Mononuclear cell (primary cell): ENCODE measurements around the gene RSPRY1. TPM values are rescaled to one million over a fixed set of nuclear protein-coding genes. Genes with fewer than 3 reads are reported as not detected.
A peak's percentile ranks its signal among the peaks of the same experiment; 100 is the strongest.
"Not testable (repeated sequence)": the region's sequence is repeated elsewhere in the genome, so short reads cannot be mapped to it uniquely, and the experiment has no call there.

Experiments used
- H3K27me3 ChIP-seq: 2 replicates; pipeline ENCODE4 v1.6.0; 2011; ENCODE audit warnings: low read length, control low read depth; ENCODE audit not compliant: insufficient read depth
- H3K4me1 ChIP-seq: 2 replicates; pipeline ENCODE4 v1.5.1; 2011; ENCODE audit warnings: mild to moderate bottlenecking, low read length, control low read depth; ENCODE audit not compliant: insufficient read depth
- H3K4me3 ChIP-seq: 2 replicates; pipeline ENCODE4 v1.5.1; 2011; ENCODE audit warnings: mild to moderate bottlenecking, low read length, moderate library complexity
- H3K9me3 ChIP-seq: 2 replicates; pipeline ENCODE4 v1.5.1; 2011; ENCODE audit warnings: low read depth, mild to moderate bottlenecking, control low read depth, low read length
- total RNA-seq: library from RNA; depleted of rRNA; stranded (reverse); fragments of >200 nt; gene quantifications from one replicate; pipeline ENCODE4 v1.2.3, GENCODE V29; 2012

RSPRY1 gene
- total RNA-seq, 1 donor = 25.4 TPM

DNA sequence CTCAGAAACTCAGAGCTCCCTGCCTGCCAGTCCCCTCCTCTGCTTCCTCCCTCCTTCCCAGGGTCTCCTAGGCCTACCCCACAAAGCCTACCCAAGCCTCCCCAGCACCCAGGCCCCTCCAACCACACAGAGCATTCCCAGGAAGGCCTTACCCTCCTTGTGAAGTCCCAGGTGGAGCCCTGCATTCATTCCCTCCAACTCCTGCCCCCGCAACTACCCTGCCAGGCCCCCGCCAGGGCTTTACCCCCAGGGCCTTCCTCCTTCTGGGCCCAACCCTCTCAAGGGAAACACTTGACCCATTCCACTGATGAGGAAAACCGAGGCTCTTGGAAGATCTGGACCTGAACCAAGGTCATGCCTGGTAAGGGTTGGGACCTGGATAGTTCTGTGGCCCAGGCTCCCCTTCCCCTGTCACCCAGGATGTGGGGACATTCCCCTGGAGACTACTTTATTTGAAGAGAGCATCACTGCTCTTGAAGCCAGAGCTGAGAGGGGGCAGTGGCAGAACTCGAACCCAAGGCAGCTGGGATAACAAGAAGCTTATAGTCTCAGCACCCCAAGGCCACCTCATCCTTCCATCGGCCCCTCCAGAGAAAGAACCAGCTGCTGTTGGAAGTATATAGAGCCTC is 85.9 kb downstream of the RSPRY1 start:
- Histone ChIP-seq H3K27me3 (no peaks in the 10 kb centered on the region), H3K9me3 (no peaks in the 10 kb centered on the region), H3K4me1 (peaks cover 14% of the 10 kb centered on the region), H3K4me3 (no peak overlapping the region)

DNA sequence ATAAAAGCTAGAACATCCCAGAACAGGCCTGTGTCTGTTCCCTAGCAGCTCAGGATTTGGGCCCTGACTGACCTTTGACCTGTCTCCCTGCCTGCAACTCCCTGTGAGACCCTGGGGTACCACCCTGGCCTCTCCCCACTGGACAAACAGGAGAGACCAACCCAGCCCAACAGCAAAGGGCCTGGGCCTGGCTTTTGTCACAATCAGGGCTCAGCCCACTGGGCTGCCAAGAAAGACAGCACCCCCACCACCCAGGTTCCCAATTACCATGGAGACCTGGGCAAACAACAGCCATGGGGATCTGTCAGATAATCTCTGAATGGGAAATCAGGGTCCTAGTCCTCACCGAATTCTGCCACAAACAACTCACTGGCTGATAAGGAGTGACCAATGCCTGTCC is 87.2 kb downstream of the RSPRY1 start:
- Histone ChIP-seq H3K9me3 (no peaks in the 10 kb centered on the region), H3K4me1 (peaks cover 28% of the 10 kb centered on the region), H3K4me3 (no peak overlapping the region), H3K27me3 (no peaks in the 10 kb centered on the region)

DNA sequence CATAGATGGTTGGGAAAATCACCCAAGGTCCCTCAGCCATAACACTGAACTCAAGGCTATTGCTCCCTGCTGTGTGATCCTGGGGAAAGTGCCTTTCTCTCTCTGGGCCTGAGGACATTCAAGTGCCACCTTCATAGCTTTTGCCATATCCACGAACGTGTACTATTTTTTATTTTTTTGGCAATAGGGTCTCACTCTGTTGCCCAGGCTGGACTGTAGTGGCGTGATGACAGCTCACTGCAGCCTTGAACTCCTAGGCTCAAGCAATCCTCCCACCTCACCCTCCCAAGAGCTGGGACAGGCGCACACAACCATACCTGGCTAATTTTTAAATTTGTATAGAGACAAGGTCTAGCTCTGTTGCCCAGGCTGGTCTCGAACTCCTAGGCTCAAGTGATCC is 87.7 kb downstream of the RSPRY1 start:
- Histone ChIP-seq H3K4me3 (no peak overlapping the region), H3K27me3 (no peaks in the 10 kb centered on the region), H3K4me1 (peaks cover 32% of the 10 kb centered on the region), H3K9me3 (no peaks in the 10 kb centered on the region)

DNA sequence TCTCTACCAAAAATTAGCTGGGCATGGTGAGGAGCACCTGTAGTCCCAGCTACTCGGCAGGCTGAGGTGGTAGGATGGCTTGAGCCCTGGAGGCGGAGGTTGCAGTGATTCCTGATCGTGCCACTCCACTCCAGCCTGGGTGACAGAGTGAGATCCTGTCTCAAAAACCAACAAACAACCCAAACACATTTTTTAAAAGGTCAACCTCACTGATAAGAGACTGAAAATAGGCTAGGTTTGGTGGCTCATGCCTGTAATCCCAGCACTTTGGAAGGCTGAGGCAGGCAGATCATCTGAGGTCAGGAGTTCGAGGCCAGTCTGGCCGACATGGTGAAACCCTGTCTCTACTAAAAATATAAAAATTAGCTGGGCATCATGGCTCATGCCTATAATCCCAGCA is 89.8 kb downstream of the RSPRY1 start:
- H3K9me3 ChIP-seq, H3K27me3 ChIP-seq, H3K4me3 ChIP-seq: not testable (repeated sequence)
- H3K4me1 ChIP-seq = peaks cover 33% of the 10 kb centered on the region

DNA sequence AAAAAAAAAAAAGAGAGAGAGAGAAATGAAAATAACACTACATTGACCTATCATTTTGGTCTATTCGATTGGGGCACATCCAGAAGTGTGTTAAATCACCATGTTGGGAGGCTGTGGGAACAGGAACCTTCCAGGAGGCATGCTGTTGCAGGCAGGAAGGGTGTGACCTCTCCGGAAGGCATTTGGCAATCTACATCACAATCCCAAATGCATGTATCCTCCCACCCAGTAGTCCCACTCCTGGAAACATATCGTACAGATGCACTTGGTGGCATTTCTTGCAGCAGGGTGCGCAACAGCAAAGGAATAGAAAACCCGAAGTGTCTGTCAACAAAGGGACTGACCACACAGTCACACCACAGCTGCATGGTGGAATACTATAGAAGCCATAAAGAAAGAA is 90.5 kb downstream of the RSPRY1 start:
- H3K4me3 ChIP-seq = no peak overlapping the region
- H3K4me1 ChIP-seq = peaks cover 33% of the 10 kb centered on the region

DNA sequence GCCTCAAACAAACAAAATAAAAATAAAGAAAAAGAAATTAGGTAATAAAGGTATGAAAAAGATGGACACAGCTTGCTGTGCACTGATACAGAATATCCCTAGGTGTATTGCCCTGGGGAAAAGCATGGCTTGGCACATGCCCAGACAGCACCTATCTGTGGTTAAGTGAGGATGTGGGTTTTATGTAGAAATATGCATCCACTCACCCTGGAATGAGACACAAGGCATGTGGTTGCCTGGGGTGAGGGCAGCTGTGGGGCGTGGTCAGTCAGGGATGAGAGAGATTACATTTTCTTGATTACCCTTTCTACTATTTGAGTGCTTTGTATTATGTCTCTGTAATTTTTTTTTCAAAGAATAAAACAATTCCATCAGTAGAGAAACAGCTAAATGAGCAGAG is 91.5 kb downstream of the RSPRY1 start:
- Histone ChIP-seq H3K27me3 (peaks cover under 1% of the 10 kb centered on the region), H3K4me1 (peaks cover 33% of the 10 kb centered on the region), H3K4me3 (no peak overlapping the region), H3K9me3 (no peaks in the 10 kb centered on the region)

More for the DNA sequence above, 90.5 kb downstream of the RSPRY1 start:
- no peaks in the 10 kb centered on the region for H3K27me3 ChIP-seq
- no peaks in the 10 kb centered on the region for H3K9me3 ChIP-seq

DNA sequence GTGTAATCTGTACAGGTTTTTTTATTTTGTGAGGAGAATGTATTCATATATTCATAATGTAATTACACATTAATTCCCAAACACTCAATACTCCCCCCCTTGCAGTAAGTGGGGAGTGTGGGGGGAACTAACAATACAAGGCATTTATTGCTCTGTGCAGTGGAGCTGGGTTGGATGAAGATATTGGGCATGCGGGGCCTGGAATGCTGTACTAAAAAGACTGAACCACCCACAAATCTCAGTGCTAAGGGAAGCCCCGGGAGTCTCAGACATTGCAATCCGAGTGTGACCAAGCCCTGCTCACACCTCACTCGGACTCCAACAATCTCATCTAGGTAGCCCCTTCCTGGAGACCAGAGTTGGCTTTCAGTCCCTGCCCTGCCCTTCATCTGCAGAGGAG is 92.4 kb downstream of the RSPRY1 start:
- H3K9me3 ChIP-seq = no peaks in the 10 kb centered on the region
- no peak overlapping the region for H3K4me3 ChIP-seq
- H3K4me1 ChIP-seq = peaks cover 33% of the 10 kb centered on the region
- peaks cover 10% of the 10 kb centered on the region for H3K27me3 ChIP-seq

DNA sequence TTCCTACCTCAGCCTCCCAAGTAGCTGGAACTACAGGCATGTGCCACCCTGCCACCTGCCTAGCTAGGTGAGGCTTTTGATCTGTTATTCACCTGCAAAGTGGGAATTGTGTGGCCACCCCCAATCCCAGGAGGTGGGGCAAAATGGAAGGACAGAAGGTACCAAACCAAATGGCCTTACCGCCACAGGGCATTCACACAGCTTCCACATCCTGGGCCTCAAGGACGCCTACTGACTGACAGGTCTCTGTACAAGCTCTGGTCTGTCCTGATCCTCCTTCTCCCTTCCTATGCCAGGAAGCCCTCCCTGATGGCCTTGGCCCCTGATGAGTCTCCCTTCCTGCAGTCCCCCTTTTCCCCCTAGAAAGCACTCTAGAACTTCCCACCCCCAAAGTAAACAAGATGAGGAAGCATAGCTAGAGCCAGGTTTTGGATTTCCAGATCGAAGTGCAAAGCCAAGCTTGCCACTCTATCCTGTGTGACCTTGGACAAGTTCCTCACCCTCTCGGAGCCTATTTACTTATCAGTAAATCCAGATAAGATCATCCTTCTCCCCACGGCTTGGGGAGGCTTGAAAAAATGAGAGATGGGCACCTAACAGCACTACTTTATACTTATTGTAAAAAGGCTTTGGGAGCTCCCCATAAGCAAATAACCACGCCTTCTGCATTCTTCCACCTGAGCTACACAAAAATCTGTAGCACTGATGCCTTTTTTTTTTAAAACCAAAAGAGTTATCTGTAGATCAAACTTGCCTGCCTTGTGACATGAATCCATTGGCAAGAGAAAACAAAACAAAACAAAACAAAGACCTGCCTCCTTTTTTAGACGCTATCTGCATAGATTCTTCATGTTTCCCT is 93.9 kb downstream of the RSPRY1 start:
- no peak overlapping the region for H3K4me3 ChIP-seq
- H3K9me3 ChIP-seq = no peaks in the 10 kb centered on the region
- H3K27me3 ChIP-seq = peaks cover 25% of the 10 kb centered on the region
- H3K4me1 ChIP-seq = peaks cover 44% of the 10 kb centered on the region

DNA sequence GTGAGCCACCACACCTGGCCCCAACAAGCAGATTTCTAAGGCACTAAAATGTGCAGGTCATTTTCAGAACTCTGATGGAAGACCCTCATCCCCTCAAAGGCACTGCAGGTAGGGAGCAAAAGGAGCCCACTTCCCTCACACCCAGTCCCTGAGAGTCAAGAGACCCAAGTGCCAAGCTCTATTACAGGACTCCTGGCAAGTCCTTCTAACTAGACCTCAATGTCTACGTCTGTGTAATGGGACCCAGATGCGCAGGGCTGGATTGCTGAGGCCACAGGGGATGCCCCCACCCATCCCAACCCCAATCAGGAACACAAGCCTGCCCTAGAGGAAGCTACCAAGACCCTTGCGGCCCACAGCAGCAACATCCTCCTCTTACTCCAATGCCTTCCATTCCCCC is 95.7 kb downstream of the RSPRY1 start:
- no peaks in the 10 kb centered on the region for H3K9me3 ChIP-seq
- peaks cover 31% of the 10 kb centered on the region for H3K27me3 ChIP-seq
- peaks cover 35% of the 10 kb centered on the region for H3K4me1 ChIP-seq
- H3K4me3 ChIP-seq = no peak overlapping the region

DNA sequence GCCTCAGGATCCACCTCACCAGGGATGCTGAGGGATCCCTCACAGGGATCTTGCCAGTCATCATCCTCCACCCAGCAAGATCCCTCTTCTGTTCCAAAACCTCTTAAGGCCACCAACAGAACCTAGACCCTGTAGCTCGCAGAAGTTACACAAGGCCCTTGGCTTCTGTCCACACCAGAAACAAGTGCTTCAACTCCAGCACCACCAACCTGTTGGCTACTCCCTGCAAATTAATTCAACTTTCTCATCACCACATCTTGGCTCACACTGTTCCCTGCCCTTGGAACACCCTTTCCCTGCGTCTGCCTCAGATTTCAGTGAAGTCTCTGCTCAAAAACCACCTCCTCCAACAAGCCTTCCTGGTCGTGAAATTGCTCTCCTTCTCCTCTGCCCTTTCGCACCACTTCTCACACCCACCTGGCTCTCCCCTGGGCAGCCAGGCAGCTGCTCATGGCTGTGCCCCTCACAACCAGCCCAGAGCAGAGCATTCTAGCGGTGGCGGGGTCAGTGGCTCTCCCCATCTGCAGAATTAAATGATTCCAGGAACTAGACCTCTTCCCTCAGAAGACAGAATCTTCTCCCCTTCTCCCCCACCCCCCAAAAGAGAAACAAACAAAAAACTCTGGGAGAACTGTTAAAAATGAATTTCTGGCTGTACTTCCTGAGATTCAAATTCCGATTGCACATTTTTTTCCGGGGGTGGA is 96.5 kb downstream of the RSPRY1 start:
- Histone ChIP-seq H3K4me1 (peaks cover 27% of the 10 kb centered on the region), H3K27me3 (peaks cover 31% of the 10 kb centered on the region), H3K9me3 (no peaks in the 10 kb centered on the region), H3K4me3 (no peak overlapping the region)

DNA sequence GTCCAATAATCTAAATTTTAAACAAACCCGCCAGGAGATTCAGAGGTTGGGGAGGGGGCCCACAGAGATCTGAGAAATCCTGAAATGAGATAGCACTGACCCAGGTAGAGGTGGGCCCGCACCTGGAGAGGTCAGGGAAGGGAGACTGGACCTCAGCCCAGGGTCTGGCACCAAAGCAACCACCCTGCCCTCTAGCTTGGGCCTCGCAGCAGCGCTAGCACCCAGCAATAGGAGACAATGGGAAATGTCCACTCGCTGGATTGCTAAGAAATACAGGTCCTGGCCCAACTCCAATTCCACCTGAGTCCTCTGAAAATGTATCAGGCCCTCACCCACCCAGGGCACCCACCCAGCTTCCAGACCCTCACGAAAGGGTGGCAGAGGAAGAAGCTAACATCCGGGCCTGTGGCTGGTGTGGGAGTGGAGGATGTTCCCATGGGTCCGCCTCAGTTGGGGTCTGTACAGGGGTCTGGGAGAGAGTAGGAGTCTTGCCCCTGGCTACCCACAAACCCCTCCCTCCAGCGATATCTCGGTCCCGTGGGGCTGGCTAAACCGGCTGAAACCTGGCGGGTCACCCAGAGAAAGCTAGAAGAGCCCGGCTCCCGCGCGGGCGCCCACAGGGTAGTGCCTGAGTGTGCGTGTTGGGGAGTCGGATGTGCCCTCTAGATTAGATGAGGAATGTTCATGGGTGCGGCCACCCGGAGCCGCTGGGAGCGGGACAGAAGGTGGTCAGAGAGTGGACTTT is 97.3 kb downstream of the RSPRY1 start:
- H3K4me1 ChIP-seq = peaks cover 19% of the 10 kb centered on the region

DNA sequence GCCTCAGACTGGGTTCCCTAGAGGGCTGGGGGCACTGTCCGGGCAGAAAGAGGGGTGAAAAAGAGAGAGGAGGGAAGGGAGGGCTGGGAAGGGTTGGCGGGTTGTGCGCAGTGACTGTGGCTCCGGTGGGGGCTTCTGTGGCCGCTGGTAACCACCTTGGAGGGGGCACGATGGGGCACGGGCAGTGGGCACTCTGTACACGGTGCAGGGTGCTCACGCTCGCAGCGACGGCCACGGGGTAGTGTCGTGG is 97.8 kb downstream of the RSPRY1 start:
- Histone ChIP-seq H3K4me3 (no peak overlapping the region), H3K4me1 (peaks cover 14% of the 10 kb centered on the region), H3K27me3 (peaks cover 31% of the 10 kb centered on the region), H3K9me3 (no peaks in the 10 kb centered on the region)

More for the DNA sequence above, 97.3 kb downstream of the RSPRY1 start:
- H3K4me3 ChIP-seq = no peak overlapping the region
- H3K9me3 ChIP-seq = no peaks in the 10 kb centered on the region
- H3K27me3 ChIP-seq = peaks cover 31% of the 10 kb centered on the region

DNA sequence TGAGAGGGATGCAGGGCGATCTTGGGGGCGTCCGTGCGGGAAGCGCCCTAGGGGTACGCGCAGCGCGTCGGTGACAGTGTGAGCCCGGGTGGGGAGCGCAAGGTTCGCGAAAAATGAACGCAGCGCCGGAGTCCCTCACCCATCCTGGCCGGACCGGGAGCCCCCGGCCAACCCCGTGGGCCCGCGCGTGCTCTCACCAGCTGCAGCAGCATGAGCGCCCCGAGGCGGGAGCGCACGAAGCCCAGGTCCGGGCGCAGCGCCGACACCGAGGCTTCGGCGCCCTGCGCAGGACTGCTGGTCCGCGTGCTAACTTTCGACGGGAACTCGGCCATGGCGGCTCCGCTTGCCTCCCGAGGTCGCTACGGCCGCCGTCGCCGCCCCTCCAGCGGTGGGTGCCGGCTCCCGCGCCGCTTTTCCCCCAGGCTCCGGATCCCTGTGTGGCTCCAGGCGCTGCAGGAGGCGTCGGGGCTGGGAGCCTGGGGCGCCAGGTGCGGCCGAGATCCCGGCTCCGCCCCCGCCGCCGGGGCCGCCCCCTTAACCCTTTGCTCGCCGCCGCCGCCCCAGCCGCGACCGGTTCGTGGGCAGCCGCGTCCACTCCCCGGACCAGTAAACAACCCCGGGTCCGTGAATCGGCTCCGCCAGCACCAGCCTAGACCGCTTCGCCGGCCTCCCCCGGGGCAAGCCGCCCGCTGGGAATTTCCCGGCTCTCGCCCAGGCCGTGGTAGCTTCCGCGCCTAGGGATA is 98.3 kb downstream of the RSPRY1 start, which contains the start of gene PLLP:
TSS of gene PLLP (minus strand) at position 464 of the 743 bp plus-strand sequence. CDS start at position 332, 132 bp downstream.
- no peaks in the 10 kb centered on the region for H3K9me3 ChIP-seq
- H3K4me3 ChIP-seq = peak within 1 kb of the TSS; percentile 30
- H3K27me3 ChIP-seq = peaks cover 31% of the 10 kb centered on the region
- H3K4me1 ChIP-seq = peaks cover 14% of the 10 kb centered on the region

DNA sequence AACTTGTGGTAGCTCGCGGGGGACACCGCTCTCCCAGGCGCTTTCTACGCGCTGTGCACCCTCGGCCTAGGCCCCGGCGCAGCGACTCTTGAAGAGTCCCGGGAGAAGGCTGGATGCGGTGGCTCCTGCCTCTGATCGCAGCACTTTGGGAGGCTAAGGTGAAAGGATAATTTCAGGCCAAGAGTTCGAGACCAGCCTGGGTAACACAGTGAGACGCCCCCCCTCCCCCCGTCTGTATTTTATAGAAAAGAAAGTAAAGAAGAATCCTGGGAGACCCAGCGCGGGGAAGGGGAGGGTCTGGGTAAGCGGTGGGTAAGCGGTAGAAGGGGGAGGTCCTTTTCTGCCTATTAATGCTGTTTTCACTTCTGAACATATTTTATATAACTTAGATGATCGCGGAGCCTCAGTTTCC is 98.8 kb downstream of the RSPRY1 start:
- Histone ChIP-seq H3K27me3 (peaks cover 31% of the 10 kb centered on the region), H3K9me3 (no peaks in the 10 kb centered on the region), H3K4me1 (peaks cover 14% of the 10 kb centered on the region), H3K4me3 (peak overlapping the region; percentile 30)
